MCF 10A (cell line): ENCODE data around the gene MORN3. TPM values are rescaled to one million over a fixed set of nuclear protein-coding genes. Genes with fewer than 3 reads are reported as not detected.
"Not testable (repeated sequence)": the region's sequence is repeated elsewhere in the genome, so short reads cannot be mapped to it uniquely, and the experiment has no call there.

Experiments used
- BruUV-seq: library from RNA; stranded (reverse); fragments of 400-500 nt; replicated peaks from 2 replicates; lab custom pipeline; 2021; lab: Mats Ljungman, UMichigan
- CTCF ChIA-PET: fragments of 300-600 bp; sonication (Branson Sonifier 250); formaldehyde crosslinking; extraction: SDS; loops from one replicate; lab custom pipeline; 2021; ENCODE audit warnings: antibody characterized with exemption, inconsistent platforms; lab: Yijun Ruan, JAX
- POLR2A ChIA-PET: fragments of 300-600, 350-650 bp; sonication (Branson Sonifier 250); formaldehyde crosslinking; extraction: SDS; loops from one replicate; lab custom pipeline; 2020; ENCODE audit warnings: antibody characterized with exemption, inconsistent platforms; lab: Yijun Ruan, JAX
- DNase-seq: peaks from one replicate; pipeline ENCODE4 v3.0.0-alpha.2; 2018; ENCODE audit not compliant: unreplicated experiment
- H3K27ac Mint-ChIP-seq: one replicate; pipeline ENCODE4 v1.8.0; 2022; ENCODE audit warnings: mild to moderate bottlenecking, low read depth, mixed read lengths; ENCODE audit not compliant: unreplicated experiment
- H3K27me3 Mint-ChIP-seq: one replicate; pipeline ENCODE4 v1.8.0; 2022; ENCODE audit warnings: mixed read lengths; ENCODE audit not compliant: insufficient read depth, unreplicated experiment
- H3K36me3 Mint-ChIP-seq: one replicate; pipeline ENCODE4 v1.8.0; 2022; ENCODE audit warnings: mild to moderate bottlenecking, moderate library complexity, mixed read lengths; ENCODE audit not compliant: insufficient read depth, unreplicated experiment
- H3K4me1 Mint-ChIP-seq: one replicate; pipeline ENCODE4 v1.8.0; 2022; ENCODE audit warnings: mixed read lengths; ENCODE audit not compliant: insufficient read depth, unreplicated experiment
- H3K4me3 Mint-ChIP-seq: one replicate; pipeline ENCODE4 v1.8.0; 2022; ENCODE audit warnings: mild to moderate bottlenecking, moderate library complexity, mixed read lengths; ENCODE audit not compliant: unreplicated experiment
- H3K9me3 Mint-ChIP-seq: one replicate; pipeline ENCODE4 v1.8.0; 2022; ENCODE audit warnings: mixed read lengths; ENCODE audit not compliant: unreplicated experiment
- CTCF ChIP-seq: fragments of 200-600 bp; IDR thresholded peaks from one replicate; pipeline ENCODE4 v1.8.0; 2022; ENCODE audit warnings: antibody characterized with exemption, mild to moderate bottlenecking; ENCODE audit not compliant: unreplicated experiment
- intact Hi-C: fragments of 100-400 bp; cut with micrococcal nuclease; formaldehyde crosslinking; loops from 2 replicates; pipeline ENCODE4 v1.14.1; 2022
- total RNA-seq: library from RNA; stranded (reverse); gene quantifications from 2 replicates; pipeline ENCODE4 v1.2.3, GENCODE V29; 2022

The MORN3 gene
- total RNA-seq, 1 experiment from 2014 or later = 0.35 TPM

GRCh38 chr12:121709478-121709961 lies 40.1 kb upstream of the MORN3 start:
- no peak for TF ChIP-seq CTCF
- ChIA-PET CTCF (interaction anchor here (1.8 to 8.3 kb wide), 2 partner anchors 8 to 86 kb away, joined by 5 to 58 read pairs; partner anchors contain the start of gene RHOF), POLR2A (no interaction called here)
- H3K27me3 Mint-ChIP-seq = no peaks in the 10 kb centered on the region
- peaks cover 8% of the 10 kb centered on the region for H3K4me1 Mint-ChIP-seq
- no peaks in the 10 kb centered on the region for H3K36me3 Mint-ChIP-seq
- peaks cover 7% of the 10 kb centered on the region for H3K9me3 Mint-ChIP-seq
- BruUV-seq = no TSS peak
- peak; percentile 67 for DNase-seq
- intact Hi-C loops = no loop called here
- no peak overlapping the region for H3K27ac Mint-ChIP-seq
- no peak overlapping the region for H3K4me3 Mint-ChIP-seq

DNA sequence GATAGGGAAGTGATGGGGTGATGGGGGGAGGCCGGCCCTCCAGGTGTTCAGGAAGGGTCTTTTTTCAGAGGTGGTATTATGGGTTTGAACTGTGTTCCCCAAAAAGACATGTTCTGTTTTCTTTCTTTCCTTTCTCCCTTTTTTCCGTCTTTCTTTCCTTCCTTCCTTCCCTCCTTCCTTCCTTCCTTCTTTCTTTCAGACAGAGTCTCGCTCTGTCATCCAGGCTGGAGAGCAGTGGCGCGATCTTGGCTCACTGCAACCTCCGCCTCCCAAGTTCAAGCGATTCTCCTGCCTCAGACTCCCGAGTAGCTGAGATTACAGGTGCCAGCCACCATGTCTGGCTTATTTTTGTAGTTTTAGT lies 39.6 kb upstream of the MORN3 start:
- CTCF ChIA-PET = interaction anchor here (0.7 to 8.3 kb wide), 3 partner anchors 21 to 95 kb away, joined by 3 to 58 read pairs (median 3); partner anchors contain the start of gene RHOF
- H3K4me3 Mint-ChIP-seq, POLR2A ChIA-PET, DNase-seq, H3K9me3 Mint-ChIP-seq, H3K27ac Mint-ChIP-seq, intact Hi-C loops, H3K36me3 Mint-ChIP-seq, BruUV-seq, H3K27me3 Mint-ChIP-seq, H3K4me1 Mint-ChIP-seq: not testable (repeated sequence)

DNA sequence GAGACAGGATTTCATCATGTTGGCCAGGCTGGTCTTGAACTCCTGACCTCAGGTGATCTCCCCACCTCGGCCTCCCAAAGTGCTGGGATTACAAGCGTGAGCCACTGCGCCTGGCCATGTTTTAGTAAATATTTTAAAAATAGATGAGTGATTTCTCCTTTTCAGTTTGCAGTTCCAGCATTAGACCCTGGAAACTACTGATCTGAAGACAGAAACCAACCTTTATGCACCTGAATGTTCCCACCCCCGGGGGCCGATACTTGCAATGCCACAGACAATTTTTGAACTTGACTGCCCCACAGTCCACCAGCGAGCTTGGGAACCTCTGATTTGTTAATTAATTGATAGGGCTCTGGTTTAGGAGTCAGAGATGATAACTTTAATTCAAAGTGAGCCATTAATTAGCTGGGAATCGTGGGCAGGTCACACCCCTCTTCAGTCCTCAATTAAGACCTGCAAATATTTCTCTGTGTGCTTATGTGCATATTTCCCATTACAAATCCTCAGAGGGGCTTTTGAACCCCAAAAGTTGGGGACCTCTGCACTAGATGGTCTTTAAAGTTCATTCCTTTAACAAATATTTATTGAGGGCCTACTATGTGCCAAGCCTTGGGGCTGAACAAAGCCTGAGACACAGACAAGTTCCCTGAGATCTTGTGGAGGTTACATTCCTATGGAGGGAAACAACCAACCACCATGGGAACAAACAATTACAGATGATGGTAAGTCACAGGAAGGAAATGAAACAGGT lies 39.0 kb upstream of the MORN3 start:
- Mint-ChIP-seq H3K4me1 (peaks cover 8% of the 10 kb centered on the region), H3K4me3 (no peak overlapping the region), H3K9me3 (peaks cover 7% of the 10 kb centered on the region), H3K27me3 (no peaks in the 10 kb centered on the region), H3K27ac (no peak overlapping the region), H3K36me3 (no peaks in the 10 kb centered on the region)
- no peak for DNase-seq
- no peak for TF ChIP-seq CTCF
- intact Hi-C loops = no loop called here
- ChIA-PET CTCF (interaction anchor here (0.7 to 8.3 kb wide), 5 partner anchors 11 to 94 kb away, joined by 3 to 58 read pairs (median 3); partner anchors contain the start of gene RHOF), POLR2A (no interaction called here)
- BruUV-seq = no TSS peak

DNA sequence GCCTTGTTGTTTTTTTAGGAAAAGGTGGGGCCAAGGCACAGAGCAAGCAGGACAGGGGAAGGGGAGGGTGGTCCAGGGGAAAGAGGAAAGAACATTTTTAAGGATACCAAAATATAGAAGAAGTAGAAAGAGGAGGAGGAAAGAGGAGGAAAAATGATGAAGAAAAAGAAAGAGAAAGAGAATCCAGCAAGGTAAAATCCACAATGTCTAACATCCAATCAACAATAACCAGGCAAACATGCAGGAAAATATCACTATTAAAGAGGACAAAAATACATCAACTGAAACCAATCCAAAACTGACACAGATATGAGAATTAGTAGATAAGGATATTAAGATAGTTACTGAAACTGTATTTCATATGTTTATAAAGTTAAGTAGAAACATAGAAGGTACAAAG lies 36.1 kb upstream of the MORN3 start:
- CTCF ChIA-PET = interaction anchor here (1.1 kb wide), 1 partner anchor 90 kb away, joined by 3 read pairs; no protein-coding TSS in a partner anchor
- Mint-ChIP-seq H3K9me3 (peaks cover 7% of the 10 kb centered on the region), H3K4me3 (no peak overlapping the region), H3K4me1 (no peaks in the 10 kb centered on the region), H3K36me3 (no peaks in the 10 kb centered on the region), H3K27me3 (no peaks in the 10 kb centered on the region), H3K27ac (no peak overlapping the region)
- TF ChIP-seq CTCF = no peak
- intact Hi-C loops = no loop called here
- DNase-seq = no peak
- BruUV-seq = no TSS peak
- POLR2A ChIA-PET = interaction anchor here (0.6 kb wide), 1 partner anchor 154 kb away, joined by 3 read pairs; no protein-coding TSS in a partner anchor
